ENCODE data around the gene CSF3R. TPM values are rescaled to one million over a fixed set of nuclear protein-coding genes. Genes with fewer than 3 reads are reported as not detected.
A peak's percentile ranks its signal among the peaks of the same experiment; 100 is the strongest.

Gene CSF3R
- total RNA-seq, 1 donor from 2014 or later, result 21.7 TPM

Small RNAs within 50 kb of the gene (small RNA-seq; reads per million reads assigned to genes)
- gene SNORA63C (ENCODE audit: low replicate concordance), result 0.66 reads per million, percentile 71 among the genes with 10 or more reads in this experiment

Other genes starting within 250 kb of the CSF3R start
- gene SH3D21, start 176.5 kb downstream of the CSF3R start, total RNA-seq, result 16.9 TPM
- gene EVA1B, start 159.3 kb downstream of the CSF3R start, total RNA-seq, result 26.4 TPM
- 17.9 TPM for gene STK40, start 97.0 kb downstream of the CSF3R start, total RNA-seq
- 7.3 TPM for gene LSM10, start 85.0 kb downstream of the CSF3R start, total RNA-seq
- gene OSCP1, start 32.5 kb downstream of the CSF3R start, total RNA-seq, result 10.4 TPM
- gene MRPS15, start 18.5 kb downstream of the CSF3R start, total RNA-seq, result 33.2 TPM

All from skin of body (tissue), 2 donors.